Natural killer cell (primary cell): ENCODE data around the gene RPS21. TPM values are rescaled to one million over a fixed set of nuclear protein-coding genes. Genes with fewer than 3 reads are reported as not detected.

ENCODE experiments used
- ATAC-seq, 3 donors: fragments of 150-1000 bp in 2 of 3; fragments of 200-7000 bp in 1 of 3; cut with Tn5 transposase; 1 replicate in 1 of 3; 2 replicates in 2 of 3; pipeline ENCODE4 v1.10.0; 2021; ENCODE audit warnings: mild to moderate bottlenecking in 2 of 3, moderate library complexity in 2 of 3
- DNase-seq, 2 donors: peaks; one replicate each; pipeline versions ENCODE4 v3.0.0 to v3.0.0-alpha.2; 2013 to 2021; ENCODE audit warnings: mixed read lengths in 1 of 2
- H3K27ac ChIP-seq: one replicate; pipeline ENCODE4 v1.5.1; 2013; ENCODE audit warnings: mild to moderate bottlenecking, low read length
- H3K27me3 ChIP-seq: one replicate; pipeline ENCODE4 v1.6.1; 2013; ENCODE audit warnings: low read length; ENCODE audit not compliant: control insufficient read depth, insufficient read depth
- H3K36me3 ChIP-seq: one replicate; pipeline ENCODE4 v1.6.1; 2013; ENCODE audit warnings: low read length; ENCODE audit not compliant: control insufficient read depth, insufficient read depth
- H3K4me1 ChIP-seq: one replicate; pipeline ENCODE4 v1.6.1; 2013; ENCODE audit warnings: low read length; ENCODE audit not compliant: control insufficient read depth, insufficient read depth
- H3K4me3 ChIP-seq: one replicate; pipeline ENCODE4 v1.5.1; 2013; ENCODE audit warnings: low read length
- H3K9me3 ChIP-seq: one replicate; pipeline ENCODE4 v1.6.1; 2013; ENCODE audit warnings: low read length; ENCODE audit not compliant: control insufficient read depth, insufficient read depth
- H3K27ac Mint-ChIP-seq, 2 donors: one replicate each; pipeline ENCODE4 v1.8.0; 2022; ENCODE audit warnings: mild to moderate bottlenecking in 2 of 2, mixed read lengths in 2 of 2, moderate library complexity in 1 of 2
- H3K27me3 Mint-ChIP-seq, 2 donors: one replicate each; pipeline ENCODE4 v1.8.0; 2022; ENCODE audit warnings: low read depth in 2 of 2, mixed read lengths in 2 of 2
- H3K36me3 Mint-ChIP-seq: one replicate; pipeline ENCODE4 v1.8.0; 2022; ENCODE audit warnings: mixed read lengths
- H3K4me1 Mint-ChIP-seq, 2 donors: one replicate each; pipeline ENCODE4 v1.8.0; 2022; ENCODE audit warnings: mixed read lengths in 2 of 2
- H3K4me3 Mint-ChIP-seq: one replicate; pipeline ENCODE4 v1.8.0; 2022; ENCODE audit warnings: mild to moderate bottlenecking, moderate library complexity, mixed read lengths
- H3K9me3 Mint-ChIP-seq, 2 donors: one replicate each; pipeline ENCODE4 v1.8.0; 2022; ENCODE audit warnings: mixed read lengths in 2 of 2
- CTCF ChIP-seq: fragments of 200-600 bp; IDR thresholded peaks from one replicate; pipeline ENCODE4 v1.8.0; 2022; ENCODE audit warnings: antibody characterized with exemption
- WGBS: methylation state at CpG from one replicate; pipeline ENCODE4 v1.1.7; 2013; ENCODE audit warnings: missing lambda C conversion rate; ENCODE audit not compliant: insufficient coverage; 5-methylcytosine and 5-hydroxymethylcytosine counted together
- intact Hi-C: fragments of 100-400 bp; cut with micrococcal nuclease; formaldehyde crosslinking; loops from one replicate; pipeline ENCODE4 v1.14.2; 2022
- total RNA-seq, 4 donors: library from RNA; stranded (reverse); fragments of 120-200 nt in 1 of 4; gene quantifications; one replicate each; pipeline versions ENCODE4 v1.2.3 to v1.2.4, GENCODE V29; 2013 to 2022

Gene RPS21
- total RNA-seq, 3 donors from 2014 or later (not counting 1 experiment from before 2014, with no cell fraction given), result 887 to 1,244 (median 1,112) TPM

DNA sequence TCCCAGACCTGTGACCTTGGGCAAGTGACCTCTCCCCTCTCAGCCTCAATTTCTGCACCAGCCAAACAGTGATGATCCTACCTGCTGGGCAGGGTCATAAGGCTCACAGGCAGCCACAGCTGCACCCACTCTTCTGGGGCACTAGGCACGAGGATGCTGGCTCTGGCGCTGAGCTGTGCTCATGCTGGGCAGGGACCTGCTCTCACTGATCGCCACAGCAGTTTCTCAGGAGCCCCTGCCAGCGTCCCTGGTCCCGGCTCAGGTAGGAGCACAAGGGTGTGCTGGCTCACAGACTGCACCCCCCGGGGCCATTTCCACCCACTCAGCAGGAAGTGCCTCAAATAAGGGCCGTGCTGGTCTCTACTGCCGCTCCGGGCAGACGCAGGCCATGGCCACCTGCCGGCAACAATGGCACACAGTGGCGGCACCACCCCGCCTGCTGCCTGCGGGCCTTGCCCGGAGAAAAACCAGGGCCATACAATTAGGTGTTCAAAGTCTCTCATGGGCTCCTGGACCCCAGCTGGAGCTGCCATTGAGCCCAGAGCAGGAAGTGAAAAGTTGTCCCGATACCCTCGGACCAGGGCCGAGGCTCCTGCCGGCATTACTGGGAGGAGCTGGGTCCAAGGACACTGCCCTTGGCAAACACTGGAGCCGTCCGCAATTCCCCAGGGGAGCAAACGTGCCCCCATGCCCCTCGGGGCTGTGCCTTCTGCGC is 24.7 kb downstream of the RPS21 start:
- Mint-ChIP-seq H3K27me3 (no peaks in the 10 kb centered on the region), H3K9me3 (no peaks in the 10 kb centered on the region), H3K4me3 (no peak overlapping the region), H3K36me3 (no peaks in the 10 kb centered on the region), H3K4me1 (peaks cover 0 to 21% of the 10 kb centered on the region in 2 donors), H3K27ac (no peak overlapping the region)
- H3K4me3 ChIP-seq, result no peak overlapping the region
- no peak for ATAC-seq
- H3K36me3 ChIP-seq, result no peaks in the 10 kb centered on the region
- H3K27me3 ChIP-seq, result no peaks in the 10 kb centered on the region
- no peaks in the 10 kb centered on the region for H3K9me3 ChIP-seq
- intact Hi-C loops, result no loop called here
- WGBS, result 83% methylated on average over 24 of the region's 24 CpGs
- H3K27ac ChIP-seq, result no peak overlapping the region
- no peak for DNase-seq
- H3K4me1 ChIP-seq, result peaks cover 22% of the 10 kb centered on the region
- no peak for TF ChIP-seq CTCF

GRCh38 chr20:62412194-62413024 is 25.5 kb downstream of the RPS21 start:
- DNase-seq, result no peak
- ATAC-seq, result no peak
- no peaks in the 10 kb centered on the region for H3K27me3 ChIP-seq
- H3K4me3 Mint-ChIP-seq, result no peak overlapping the region
- intact Hi-C loops, result no loop called here
- 81% methylated on average over 21 of the region's 22 CpGs for WGBS
- no peaks in the 10 kb centered on the region for H3K27me3 Mint-ChIP-seq
- H3K9me3 ChIP-seq, result no peaks in the 10 kb centered on the region
- no peak for TF ChIP-seq CTCF
- H3K4me3 ChIP-seq, result no peak overlapping the region
- H3K4me1 ChIP-seq, result peaks cover 19% of the 10 kb centered on the region
- peaks cover 0 to 18% of the 10 kb centered on the region in 2 donors for H3K4me1 Mint-ChIP-seq
- no peak overlapping the region for H3K27ac Mint-ChIP-seq
- no peaks in the 10 kb centered on the region for H3K9me3 Mint-ChIP-seq
- H3K27ac ChIP-seq, result no peak overlapping the region
- no peaks in the 10 kb centered on the region for H3K36me3 Mint-ChIP-seq
- no peaks in the 10 kb centered on the region for H3K36me3 ChIP-seq

DNA sequence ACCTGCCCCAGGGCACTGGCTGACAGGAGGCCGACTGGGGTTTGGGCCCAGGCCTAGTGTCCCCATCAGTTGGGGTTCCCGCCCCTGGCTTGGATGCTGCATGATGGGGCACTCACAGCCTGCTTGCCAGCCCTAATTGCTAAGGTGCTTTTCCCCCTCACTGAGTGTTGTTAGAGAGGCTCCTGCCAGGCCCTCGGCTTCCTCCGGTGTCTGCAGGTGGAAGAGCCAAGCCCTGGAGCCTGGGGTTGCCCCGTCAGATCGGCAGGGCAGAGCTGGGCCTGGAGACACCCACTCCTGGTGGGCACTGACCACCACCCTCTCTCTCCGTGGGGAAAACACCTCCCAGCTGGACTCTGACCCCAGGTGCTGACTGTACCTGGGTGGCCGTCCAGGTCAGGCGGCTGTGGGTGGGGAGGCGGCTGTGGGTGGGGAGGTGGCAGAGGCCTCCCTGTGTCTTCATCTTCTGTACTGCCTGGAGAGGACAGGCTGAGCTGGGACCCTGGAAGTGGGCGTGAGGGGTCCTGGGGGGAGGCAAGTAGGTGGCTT is 26.2 kb downstream of the RPS21 start:
- Mint-ChIP-seq H3K27ac (no peak overlapping the region), H3K4me1 (peaks cover 0 to 11% of the 10 kb centered on the region in 2 donors), H3K27me3 (no peaks in the 10 kb centered on the region), H3K9me3 (no peaks in the 10 kb centered on the region), H3K36me3 (no peaks in the 10 kb centered on the region), H3K4me3 (no peak overlapping the region)
- Histone ChIP-seq H3K27me3 (no peaks in the 10 kb centered on the region), H3K9me3 (no peaks in the 10 kb centered on the region), H3K36me3 (no peaks in the 10 kb centered on the region), H3K4me1 (peaks cover 12% of the 10 kb centered on the region), H3K27ac (no peak overlapping the region), H3K4me3 (no peak overlapping the region)
- TF ChIP-seq CTCF, result no peak
- no peak for ATAC-seq
- intact Hi-C loops, result no loop called here
- 90% methylated on average over 11 of the region's 11 CpGs for WGBS
- no peak for DNase-seq
